HG03558 (cell line): ENCODE data around the gene FAM180B.
A peak's percentile ranks its signal among the peaks of the same experiment; 100 is the strongest.
"Not testable (repeated sequence)": the region's sequence is repeated elsewhere in the genome, so short reads cannot be mapped to it uniquely, and the experiment has no call there.

Experiments
- ATAC-seq: cut with Tn5 transposase; IDR thresholded peaks from one replicate; pipeline ENCODE4 v1.9.1; 2021; ENCODE audit warnings: moderate number of reproducible peaks; ENCODE audit not compliant: unreplicated experiment; ENCODE audit errors: extremely low read depth

Gene FAM180B

GRCh38 chr11:47593492-47593933 lies 7.0 kb downstream of the FAM180B start:
- no peak for ATAC-seq

GRCh38 chr11:47593934-47594855 lies 7.7 kb downstream of the FAM180B start, which contains the start of gene C1QTNF4:
Gene C1QTNF4, minus strand, starts transcription at chr11:47594411. Its CDS starts 3,601 bp downstream, at chr11:47590810.
- no peak for ATAC-seq

- ATAC-seq, result no peak
Observed at GRCh38 chr11:47595029-47595428, 8.6 kb downstream of the FAM180B start.

- ATAC-seq, result no peak
Observed at GRCh38 chr11:47595967-47596366, 9.5 kb downstream of the FAM180B start.

- ATAC-seq, result no peak
Observed at GRCh38 chr11:47599902-47600301, 13.4 kb downstream of the FAM180B start.

GRCh38 chr11:47603295-47603694 lies 16.8 kb downstream of the FAM180B start:
- ATAC-seq, result no peak

GRCh38 chr11:47605921-47606320 lies 19.4 kb downstream of the FAM180B start:
- ATAC-seq, result no peak

- ATAC-seq, result no peak
Observed at GRCh38 chr11:47606731-47607130, 20.3 kb downstream of the FAM180B start.

GRCh38 chr11:47607380-47607779 lies 20.9 kb downstream of the FAM180B start:
- ATAC-seq, result no peak

GRCh38 chr11:47609675-47610074 lies 23.2 kb downstream of the FAM180B start:
- no peak for ATAC-seq

- peak; percentile 75 for ATAC-seq
Observed at GRCh38 chr11:47611348-47611794, 24.9 kb downstream of the FAM180B start.

- ATAC-seq, result no peak
Observed at GRCh38 chr11:47615249-47615648, 28.8 kb downstream of the FAM180B start.

GRCh38 chr11:47616726-47617416 lies 30.4 kb downstream of the FAM180B start:
- ATAC-seq, result no peak

GRCh38 chr11:47617417-47617809 lies 30.9 kb downstream of the FAM180B start:
- ATAC-seq, result no peak

GRCh38 chr11:47620836-47621378 lies 34.4 kb downstream of the FAM180B start:
- ATAC-seq, result no peak

GRCh38 chr11:47626234-47626633 lies 39.8 kb downstream of the FAM180B start:
- ATAC-seq, result no peak

- ATAC-seq, result no peak
Observed at GRCh38 chr11:47628026-47628425, 41.5 kb downstream of the FAM180B start.

- ATAC-seq, result no peak
Observed at GRCh38 chr11:47631473-47631872, 45.0 kb downstream of the FAM180B start.

GRCh38 chr11:47636331-47636730 lies 49.9 kb downstream of the FAM180B start:
- ATAC-seq, result not testable (repeated sequence)
